Astrocyte (in vitro differentiated cells and primary cell): ENCODE data around the gene TTLL8. TPM values are rescaled to one million over a fixed set of nuclear protein-coding genes. Genes with fewer than 3 reads are reported as not detected.

Experiments
- DNase-seq: peaks from one replicate; pipeline ENCODE4 v3.0.0-alpha.2; 2010; ENCODE audit warnings: low read depth
- FAIRE-seq: peaks from 2 replicates; lab custom pipeline; 2011; peaks lifted over from hg19 to GRCh38; lab: Jason Lieb, UNC
- H2AFZ ChIP-seq: 2 replicates; pipeline ENCODE4 v1.6.0; 2012; ENCODE audit warnings: low read depth, low read length, inconsistent platforms
- H3K27ac ChIP-seq: 2 replicates; pipeline ENCODE4 v1.5.1; 2011; ENCODE audit warnings: low read depth, low read length, inconsistent platforms
- H3K27me3 ChIP-seq: 2 replicates; pipeline ENCODE4 v1.6.0; 2011; ENCODE audit warnings: low read length, inconsistent platforms; ENCODE audit not compliant: insufficient read depth
- H3K36me3 ChIP-seq: 2 replicates; pipeline ENCODE4 v1.5.1; 2011; ENCODE audit warnings: low read length, inconsistent platforms; ENCODE audit not compliant: insufficient read depth
- H3K4me1 ChIP-seq: 2 replicates; pipeline ENCODE4 v1.5.1; 2011; ENCODE audit warnings: low read length, inconsistent platforms; ENCODE audit not compliant: insufficient read depth
- H3K4me2 ChIP-seq: 2 replicates; pipeline ENCODE4 v1.6.0; 2012; ENCODE audit warnings: low read length, inconsistent platforms
- H3K4me3 ChIP-seq: 2 replicates; pipeline ENCODE4 v1.5.1; 2011; ENCODE audit warnings: low read depth, mild to moderate bottlenecking, low read length, inconsistent platforms; ENCODE audit not compliant: insufficient read depth
- H3K79me2 ChIP-seq: 2 replicates; pipeline ENCODE4 v1.6.0; 2012; ENCODE audit warnings: mild to moderate bottlenecking, low read length, inconsistent platforms; ENCODE audit not compliant: insufficient read depth
- H3K9ac ChIP-seq: 2 replicates; pipeline ENCODE4 v1.6.0; 2012; ENCODE audit warnings: mild to moderate bottlenecking, low read length, inconsistent platforms
- H3K9me3 ChIP-seq: 2 replicates; pipeline ENCODE4 v1.5.1; 2012; ENCODE audit warnings: low read depth, mild to moderate bottlenecking, low read length, inconsistent platforms; ENCODE audit not compliant: insufficient read depth
- H4K20me1 ChIP-seq: 2 replicates; pipeline ENCODE4 v1.6.0; 2012; ENCODE audit warnings: low read length, inconsistent platforms; ENCODE audit not compliant: insufficient read depth
- H3K27ac Mint-ChIP-seq: one replicate; pipeline ENCODE4 v1.8.0; 2021; ENCODE audit warnings: mild to moderate bottlenecking, mixed read lengths; ENCODE audit not compliant: unreplicated experiment
- H3K27me3 Mint-ChIP-seq: one replicate; pipeline ENCODE4 v1.8.0; 2021; ENCODE audit warnings: low read depth, mixed read lengths; ENCODE audit not compliant: unreplicated experiment
- H3K36me3 Mint-ChIP-seq: one replicate; pipeline ENCODE4 v1.8.0; 2021; ENCODE audit warnings: low read depth, mixed read lengths; ENCODE audit not compliant: unreplicated experiment
- H3K4me1 Mint-ChIP-seq: one replicate; pipeline ENCODE4 v1.8.0; 2021; ENCODE audit warnings: low read depth, mixed read lengths; ENCODE audit not compliant: unreplicated experiment
- H3K4me3 Mint-ChIP-seq: one replicate; pipeline ENCODE4 v1.8.0; 2021; ENCODE audit warnings: mild to moderate bottlenecking, moderate library complexity, mixed read lengths; ENCODE audit not compliant: unreplicated experiment
- H3K9me3 Mint-ChIP-seq: one replicate; pipeline ENCODE4 v1.8.0; 2021; ENCODE audit warnings: mild to moderate bottlenecking, mixed read lengths; ENCODE audit not compliant: unreplicated experiment
- EZH2 ChIP-seq: IDR thresholded peaks from 2 replicates; pipeline ENCODE4 v1.6.1; 2012; ENCODE audit warnings: mild to moderate bottlenecking, low read length, inconsistent platforms; ENCODE audit not compliant: insufficient read depth
- total RNA-seq: library from RNA; stranded (reverse); gene quantifications from 2 replicates; pipeline ENCODE4 v1.2.1, GENCODE V29; 2021
- TF ChIP-seq, protein P1 (sequence below): IDR thresholded peaks from 2 replicates; pipeline ENCODE4 v1.5.1; 2011; ENCODE audit warnings: low read depth, mild to moderate bottlenecking, inconsistent platforms, low read length, moderate library complexity; ENCODE audit not compliant: insufficient read depth

Gene TTLL8
- total RNA-seq, 1 donor from 2014 or later = not detected

DNA sequence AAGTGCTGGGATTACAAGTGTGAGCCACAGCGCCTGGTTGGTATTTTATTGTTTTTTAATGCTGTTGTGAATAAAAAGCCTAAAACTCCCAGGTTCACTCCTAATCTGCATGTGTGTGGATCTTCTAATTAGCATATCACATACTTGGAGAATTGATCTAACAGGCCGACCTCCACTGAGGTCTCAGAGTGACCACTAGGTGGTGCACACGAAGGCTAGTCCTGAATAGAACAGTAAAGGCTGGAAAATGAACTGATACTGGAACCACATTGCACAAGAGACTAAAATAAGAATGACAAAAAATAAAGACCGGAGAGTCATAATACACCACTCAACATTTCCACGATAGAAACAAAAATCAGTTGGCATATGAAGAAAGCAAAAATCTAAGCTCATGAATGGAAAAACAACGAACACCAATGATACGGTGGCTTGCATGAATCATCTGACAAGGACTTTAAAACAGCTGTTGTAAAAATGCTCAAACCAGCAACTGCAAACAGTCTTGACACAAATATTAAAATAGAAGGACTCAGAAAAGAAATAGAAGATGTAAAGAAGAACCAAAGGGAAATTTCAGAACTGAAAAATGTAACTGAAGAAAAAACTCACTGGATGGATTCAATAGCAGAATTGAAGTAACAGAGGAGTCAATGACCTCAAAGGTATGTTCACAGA lies 78.4 kb downstream of the TTLL8 start:
- DNase-seq (no peak), FAIRE-seq (no peak)
- no peak overlapping the region for H3K4me2 ChIP-seq
- H3K36me3 Mint-ChIP-seq = peaks cover 2% of the 10 kb centered on the region
- peaks cover 3% of the 10 kb centered on the region for H3K9me3 ChIP-seq
- peaks cover 25% of the 10 kb centered on the region for H3K9me3 Mint-ChIP-seq
- H2AFZ ChIP-seq = no peak overlapping the region
- no peak overlapping the region for H3K4me3 Mint-ChIP-seq
- no peak overlapping the region for H3K27ac ChIP-seq
- TF ChIP-seq, protein P1, sequence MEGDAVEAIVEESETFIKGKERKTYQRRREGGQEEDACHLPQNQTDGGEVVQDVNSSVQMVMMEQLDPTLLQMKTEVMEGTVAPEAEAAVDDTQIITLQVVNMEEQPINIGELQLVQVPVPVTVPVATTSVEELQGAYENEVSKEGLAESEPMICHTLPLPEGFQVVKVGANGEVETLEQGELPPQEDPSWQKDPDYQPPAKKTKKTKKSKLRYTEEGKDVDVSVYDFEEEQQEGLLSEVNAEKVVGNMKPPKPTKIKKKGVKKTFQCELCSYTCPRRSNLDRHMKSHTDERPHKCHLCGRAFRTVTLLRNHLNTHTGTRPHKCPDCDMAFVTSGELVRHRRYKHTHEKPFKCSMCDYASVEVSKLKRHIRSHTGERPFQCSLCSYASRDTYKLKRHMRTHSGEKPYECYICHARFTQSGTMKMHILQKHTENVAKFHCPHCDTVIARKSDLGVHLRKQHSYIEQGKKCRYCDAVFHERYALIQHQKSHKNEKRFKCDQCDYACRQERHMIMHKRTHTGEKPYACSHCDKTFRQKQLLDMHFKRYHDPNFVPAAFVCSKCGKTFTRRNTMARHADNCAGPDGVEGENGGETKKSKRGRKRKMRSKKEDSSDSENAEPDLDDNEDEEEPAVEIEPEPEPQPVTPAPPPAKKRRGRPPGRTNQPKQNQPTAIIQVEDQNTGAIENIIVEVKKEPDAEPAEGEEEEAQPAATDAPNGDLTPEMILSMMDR = peak; percentile 59
- no peak for TF ChIP-seq EZH2
- no peaks in the 10 kb centered on the region for H3K79me2 ChIP-seq
- H3K4me1 ChIP-seq = no peaks in the 10 kb centered on the region
- peaks cover 11% of the 10 kb centered on the region for H3K27me3 Mint-ChIP-seq
- H3K36me3 ChIP-seq = no peaks in the 10 kb centered on the region
- H3K9ac ChIP-seq = no peak overlapping the region
- no peaks in the 10 kb centered on the region for H3K4me1 Mint-ChIP-seq
- H3K4me3 ChIP-seq = no peak overlapping the region
- peaks cover 7% of the 10 kb centered on the region for H3K27me3 ChIP-seq
- no peaks in the 10 kb centered on the region for H4K20me1 ChIP-seq
- no peak overlapping the region for H3K27ac Mint-ChIP-seq

DNA sequence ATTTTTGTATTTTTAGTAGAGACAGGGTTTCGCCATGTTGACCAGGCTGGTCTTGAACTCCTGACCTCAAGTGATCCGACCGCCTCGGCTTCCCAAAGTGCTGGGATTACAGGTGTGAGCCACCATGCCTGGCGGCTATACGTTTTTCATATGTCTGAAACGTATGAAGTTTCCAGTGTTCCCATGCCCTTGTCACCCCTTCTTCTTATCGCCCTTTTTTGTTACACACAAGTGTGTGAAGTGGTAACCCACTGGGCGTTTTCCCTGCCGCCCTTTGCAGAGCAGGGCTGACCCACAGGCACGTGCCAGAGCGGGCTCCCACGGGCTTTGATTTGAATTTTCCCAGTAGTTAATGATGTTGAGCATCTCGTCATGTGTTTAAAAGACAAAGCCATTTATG lies 80.5 kb downstream of the TTLL8 start:
- FAIRE-seq = no peak

More for the DNA sequence above, 80.5 kb downstream of the TTLL8 start:
- Histone ChIP-seq H3K4me3 (no peak overlapping the region), H3K4me1 (no peaks in the 10 kb centered on the region), H3K27ac (no peak overlapping the region), H3K27me3 (no peaks in the 10 kb centered on the region), H3K36me3 (no peaks in the 10 kb centered on the region), H4K20me1 (no peaks in the 10 kb centered on the region), H3K79me2 (no peaks in the 10 kb centered on the region), H3K9ac (no peak overlapping the region), H2AFZ (no peak overlapping the region), H3K4me2 (no peak overlapping the region), H3K9me3 (peaks cover 3% of the 10 kb centered on the region)
- Mint-ChIP-seq H3K36me3 (no peaks in the 10 kb centered on the region), H3K4me1 (no peaks in the 10 kb centered on the region), H3K27ac (no peak overlapping the region), H3K27me3 (peaks cover 5% of the 10 kb centered on the region), H3K4me3 (no peak overlapping the region), H3K9me3 (peaks cover 21% of the 10 kb centered on the region)
- TF ChIP-seq, protein P1 = no peak
- TF ChIP-seq EZH2 = no peak
- DNase-seq = no peak
